SJSA1 (cell line): ENCODE data around the gene CRYBG3. TPM values are rescaled to one million over a fixed set of nuclear protein-coding genes. Genes with fewer than 3 reads are reported as not detected.

Source experiments
- DNase-seq, 2 experiments: peaks; one replicate each; pipeline ENCODE4 v3.0.0-alpha.2; 2015 to 2020; ENCODE audit warnings: low spot score in 2 of 2, low read depth in 1 of 2
- H3K27ac ChIP-seq: fragments of 250-450 bp; sonication (Bioruptor Pico); 2 replicates; pipeline ENCODE4 v1.5.1; 2020; ENCODE audit warnings: mild to moderate bottlenecking, moderate library complexity
- H3K27me3 ChIP-seq: fragments of 250-450 bp; sonication (Bioruptor Pico); replicated peaks from 2 replicates; pipeline ENCODE4 v1.5.1; 2020; ENCODE audit warnings: mild to moderate bottlenecking, moderate library complexity
- H3K36me3 ChIP-seq: fragments of 250-450 bp; sonication (Bioruptor Pico); 2 replicates; pipeline ENCODE4 v1.5.1; 2020; ENCODE audit warnings: mild to moderate bottlenecking
- H3K4me1 ChIP-seq: fragments of 250-450 bp; sonication (Bioruptor Pico); replicated peaks from 2 replicates; pipeline ENCODE4 v1.6.1; 2021; ENCODE audit warnings: mild to moderate bottlenecking
- H3K4me3 ChIP-seq: fragments of 250-450 bp; sonication (Bioruptor Pico); 2 replicates; pipeline ENCODE4 v1.5.1; 2020; ENCODE audit warnings: mild to moderate bottlenecking
- H3K9me3 ChIP-seq: fragments of 250-450 bp; sonication (Bioruptor Pico); replicated peaks from 2 replicates; pipeline ENCODE4 v1.5.1; 2020; ENCODE audit warnings: mild to moderate bottlenecking
- total RNA-seq: library from RNA; depleted of rRNA; stranded (reverse); fragments of >200 nt; shearing (Covaris generic); gene quantifications from 2 replicates; pipeline ENCODE4 v1.2.3, GENCODE V29; 2014; rRNA removed

CRYBG3 gene
- total RNA-seq, 1 experiment from 2014 or later: 12.7 TPM

DNA sequence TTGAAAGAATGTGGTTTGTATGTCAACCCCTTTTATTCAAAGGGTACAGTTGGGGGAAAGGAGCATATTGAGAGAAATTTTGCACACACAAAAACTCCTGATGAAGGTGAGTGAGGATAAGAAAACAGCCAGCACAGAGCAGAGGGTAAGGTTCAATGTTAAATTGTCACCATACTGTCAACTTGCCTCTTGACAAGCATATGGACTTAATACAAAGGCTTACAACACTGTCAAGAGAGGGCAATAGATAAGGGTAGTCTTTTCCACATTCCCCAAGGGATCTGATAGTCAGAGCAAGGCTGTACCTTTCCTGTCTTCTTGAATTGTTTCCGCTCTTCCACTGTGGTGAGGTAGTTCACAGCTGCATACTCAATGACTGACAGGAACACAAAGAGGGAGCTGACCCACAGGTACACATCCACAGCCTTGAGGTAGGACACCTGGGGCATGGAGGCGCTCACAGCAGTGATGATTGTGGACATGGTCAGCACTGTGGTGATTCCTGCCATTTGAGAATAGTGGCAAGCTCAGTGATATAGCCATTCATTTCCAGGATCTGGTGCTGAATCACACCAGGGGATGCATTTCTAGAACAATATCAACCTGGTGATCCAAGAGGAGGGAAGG is 170.8 kb downstream of the CRYBG3 start:
- Histone ChIP-seq H3K27me3 (no peaks in the 10 kb centered on the region), H3K36me3 (no peaks in the 10 kb centered on the region), H3K4me3 (no peak overlapping the region), H3K27ac (no peak overlapping the region), H3K4me1 (no peaks in the 10 kb centered on the region), H3K9me3 (no peaks in the 10 kb centered on the region)
- DNase-seq: no peak

DNA sequence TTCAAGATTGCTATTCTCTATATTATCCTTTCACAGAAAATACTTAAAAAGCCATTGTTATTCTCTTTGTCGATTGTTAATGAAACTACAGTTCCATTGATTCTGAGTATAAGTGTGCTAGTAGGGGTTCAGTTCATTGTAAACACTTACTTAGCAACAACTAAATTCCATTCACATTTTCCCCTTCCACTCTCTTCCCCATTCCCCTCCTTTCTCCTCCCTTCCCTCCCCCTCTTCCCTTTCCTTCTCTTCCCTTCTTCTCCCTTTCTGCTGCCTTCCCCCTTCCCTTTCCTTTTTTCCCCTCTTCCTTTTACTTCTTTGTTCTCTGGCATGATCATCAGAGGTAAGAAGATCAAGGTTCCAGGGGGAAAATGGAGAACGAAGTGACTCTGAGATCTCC is 171.7 kb downstream of the CRYBG3 start:
- no peaks in the 10 kb centered on the region for H3K36me3 ChIP-seq
- no peak for DNase-seq
- H3K27me3 ChIP-seq: no peaks in the 10 kb centered on the region
- H3K27ac ChIP-seq: no peak overlapping the region
- no peaks in the 10 kb centered on the region for H3K9me3 ChIP-seq
- no peaks in the 10 kb centered on the region for H3K4me1 ChIP-seq
- no peak overlapping the region for H3K4me3 ChIP-seq

DNA sequence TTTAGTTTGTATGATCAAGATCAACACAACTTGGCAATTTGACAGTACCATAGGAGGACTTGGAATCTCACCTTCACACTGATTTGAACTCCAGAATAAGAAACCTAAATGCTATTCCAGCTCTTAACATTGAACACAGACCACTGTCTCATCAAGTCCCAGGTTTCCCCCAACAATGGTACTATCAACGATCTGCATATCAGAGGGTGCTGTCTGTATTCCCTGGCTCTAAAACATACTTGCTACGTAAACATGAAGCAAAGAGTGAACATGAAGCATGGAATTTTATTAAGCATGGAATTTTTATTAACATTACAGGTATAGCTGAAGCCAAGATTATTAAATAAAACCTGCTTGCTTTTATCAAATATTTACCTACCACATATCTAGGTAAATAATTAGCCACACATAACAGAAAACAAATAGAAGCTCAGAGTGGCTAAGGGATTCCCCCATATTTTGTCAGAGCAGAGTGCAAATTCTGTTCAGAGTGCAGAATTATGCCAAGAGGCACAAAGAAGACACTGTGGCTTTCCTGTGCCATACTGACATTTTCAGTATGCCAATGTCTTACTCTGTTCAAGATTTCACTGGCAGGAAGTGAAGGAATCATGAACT is 172.6 kb downstream of the CRYBG3 start:
- H3K27ac ChIP-seq: no peak overlapping the region
- no peaks in the 10 kb centered on the region for H3K36me3 ChIP-seq
- no peaks in the 10 kb centered on the region; the same call in 1 of the 2 replicates for H3K27me3 ChIP-seq
- H3K4me1 ChIP-seq: no peaks in the 10 kb centered on the region
- H3K9me3 ChIP-seq: no peaks in the 10 kb centered on the region
- H3K4me3 ChIP-seq: no peak overlapping the region
- no peak for DNase-seq

Other genes starting within 250 kb of the CRYBG3 start
- 1.5 and 7.2 TPM in 2 replicates for gene ARL6, start 57.3 kb upstream of the CRYBG3 start, total RNA-seq
- 18.8 and 23.6 TPM in 2 replicates for gene RIOX2, start 150.4 kb downstream of the CRYBG3 start, total RNA-seq
- not detected in 2 replicates for gene GABRR3, start 213.3 kb downstream of the CRYBG3 start, total RNA-seq